HepG2 (cell line): Measurements from ENCODE around the gene CLEC16A. TPM values are rescaled to one million over a fixed set of nuclear protein-coding genes. Genes with fewer than 3 reads are reported as not detected.

Experiments used
- GLI4 ChIP-seq: sonication (generic); formaldehyde crosslinking; IDR thresholded peaks from 2 replicates; pipeline ENCODE4 v1.5.1; 2020; ENCODE audit warnings: missing genetic modification reagents, mild to moderate bottlenecking, moderate library complexity, borderline replicate concordance
- HMGXB3 ChIP-seq: sonication (generic); formaldehyde crosslinking; IDR thresholded peaks from 2 replicates; pipeline ENCODE4 v1.4.0; 2020; ENCODE audit warnings: missing genetic modification reagents, borderline replicate concordance
- HOXA9 ChIP-seq: sonication (generic); formaldehyde crosslinking; IDR thresholded peaks from 2 replicates; pipeline ENCODE4 v1.8.1; 2022; ENCODE audit warnings: missing genetic modification reagents, mild to moderate bottlenecking, moderate library complexity, borderline replicate concordance
- MAFF ChIP-seq: IDR thresholded peaks from 2 replicates; pipeline ENCODE4 v1.6.1; 2011; ENCODE audit warnings: low read depth, low read length, improper control_type of control experiment
- MAZ ChIP-seq, 2 experiments: sonication (generic) in 1 of 2; formaldehyde crosslinking in 1 of 2; IDR thresholded peaks; 2 replicates each; pipeline versions ENCODE4 v1.5.0 to v1.6.1; 2012 to 2020; ENCODE audit warnings: low read depth in 2 of 2, mild to moderate bottlenecking in 2 of 2, borderline replicate concordance in 1 of 2, improper control_type of control experiment in 1 of 2, low read length in 1 of 2, missing genetic modification reagents in 1 of 2, moderate library complexity in 1 of 2
- POGK ChIP-seq: sonication (generic); formaldehyde crosslinking; conservative IDR thresholded peaks from 2 replicates; pipeline ENCODE4 v1.8.0; 2022; ENCODE audit warnings: mild to moderate bottlenecking, moderate library complexity, missing genetic modification reagents
- PRDM15 ChIP-seq: sonication (generic); formaldehyde crosslinking; IDR thresholded peaks from 2 replicates; pipeline ENCODE4 v1.4.0; 2020; ENCODE audit warnings: missing genetic modification reagents
- SATB2 ChIP-seq: sonication (generic); formaldehyde crosslinking; IDR thresholded peaks from 2 replicates; pipeline ENCODE4 v1.5.0; 2020; ENCODE audit warnings: missing genetic modification reagents
- SP1 ChIP-seq, 2 experiments: fragments of 450-650 bp in 1 of 2; sonication (generic) in 1 of 2; formaldehyde crosslinking in 1 of 2; IDR thresholded peaks; 2 replicates each; pipeline versions ENCODE4 v1.4.0 to v1.6.1; 2016 to 2020; ENCODE audit warnings: missing genetic modification reagents in 1 of 2
- XBP1 ChIP-seq: sonication (generic); formaldehyde crosslinking; IDR thresholded peaks from 2 replicates; pipeline ENCODE4 v1.5.0; 2020; ENCODE audit warnings: missing genetic modification reagents
- ZBTB7B ChIP-seq: sonication (generic); formaldehyde crosslinking; IDR thresholded peaks from 2 replicates; pipeline ENCODE4 v1.4.0; 2020; ENCODE audit warnings: missing genetic modification reagents
- ZFP36L2 ChIP-seq: sonication (generic); formaldehyde crosslinking; IDR thresholded peaks from 2 replicates; pipeline ENCODE4 v1.4.0; 2020; ENCODE audit warnings: missing genetic modification reagents
- ZMYM3 ChIP-seq: sonication (generic); formaldehyde crosslinking; IDR thresholded peaks from 2 replicates; pipeline ENCODE4 v1.5.1; 2020; ENCODE audit warnings: mild to moderate bottlenecking, missing genetic modification reagents
- ZNF160 ChIP-seq: sonication (generic); formaldehyde crosslinking; IDR thresholded peaks from 2 replicates; pipeline ENCODE4 v1.8.0; 2022; ENCODE audit warnings: mild to moderate bottlenecking, inconsistent platforms, missing genetic modification reagents
- ZNF331 ChIP-seq: sonication (generic); formaldehyde crosslinking; IDR thresholded peaks from 2 replicates; pipeline ENCODE4 v1.4.0; 2020; ENCODE audit warnings: missing genetic modification reagents
- ZNF530 ChIP-seq: sonication (generic); formaldehyde crosslinking; IDR thresholded peaks from 2 replicates; pipeline ENCODE4 v1.5.0; 2020; ENCODE audit warnings: low read depth, mild to moderate bottlenecking, missing genetic modification reagents
- ZNF597 ChIP-seq: sonication (generic); formaldehyde crosslinking; IDR thresholded peaks from 2 replicates; pipeline ENCODE4 v1.5.0; 2020; ENCODE audit warnings: missing genetic modification reagents
- ZNF619 ChIP-seq: sonication (generic); formaldehyde crosslinking; IDR thresholded peaks from 2 replicates; pipeline ENCODE4 v1.4.0; 2020; ENCODE audit warnings: mild to moderate bottlenecking, missing genetic modification reagents
- polyA plus RNA-seq, 8 experiments: library from polyadenylated mRNA; depleted of rRNA in 3 of 8; stranded (reverse) in 7 of 8; unstranded in 1 of 8; fragments of >200 nt; fragmentation: Illumina TruSeq in 4 of 8; extraction: Trizol in 4 of 8; gene quantifications; 2 replicates each; pipeline versions ENCODE4 v1.2.1 to v1.2.3, GENCODE V29; 2011 to 2016; ENCODE audit warnings: low read depth in 4 of 8, missing spikeins in 1 of 8, mixed read lengths in 1 of 8; ENCODE audit not compliant: insufficient read depth in 1 of 8
- total RNA-seq, 5 experiments: library from RNA; depleted of rRNA; stranded (reverse); fragments of >200 nt; fragmentation: Illumina TruSeq; extraction: Trizol; gene quantifications; 2 replicates each; pipeline ENCODE4 v1.2.3, GENCODE V29; 2016; ENCODE audit warnings: low read depth in 1 of 5

Gene CLEC16A
- total and polyA plus RNA-seq, 2 of the 13 experiments (the other 11 are each of a cell fraction or from before 2014, with no cell fraction given): 8.5 to 10.3 TPM

- TF ChIP-seq MAFF: no peak
- no peak; the same call in 1 of the 2 replicates for TF ChIP-seq HMGXB3 (CRISPR knock-in tag)
- no peak for TF ChIP-seq ZNF597
- no peak for TF ChIP-seq ZFP36L2 (CRISPR knock-in tag)
- peak; percentile 61; the same call in 1 of the 2 replicates for TF ChIP-seq ZMYM3 (CRISPR knock-in tag)
- peak; percentile 78; the same call in 1 of the 2 replicates for TF ChIP-seq POGK (CRISPR knock-in tag)
- peak; percentile 89; the same call in 1 of the 2 replicates for TF ChIP-seq ZNF619
- TF ChIP-seq PRDM15 (CRISPR knock-in tag): no peak
- no peak for TF ChIP-seq ZNF530 (CRISPR knock-in tag)
- TF ChIP-seq ZBTB7B (CRISPR knock-in tag): no peak
- no peak for TF ChIP-seq XBP1 (CRISPR knock-in tag)
- TF ChIP-seq GLI4 (CRISPR knock-in tag): no peak
- TF ChIP-seq MAZ (IDR thresholded peaks at IDR 0.05; ENCODE audit: borderline replicate concordance, low read depth, low read length): 0 out of 2 replicates have a peak, but pooled peaks have one; percentile 17
- no peak; the same call in 1 of the 2 replicates for TF ChIP-seq MAZ (CRISPR knock-in tag; IDR thresholded peaks at IDR 0.05; ENCODE audit: low read depth)
- TF ChIP-seq ZNF160 (CRISPR knock-in tag): no peak
- no peak for TF ChIP-seq SP1 (IDR thresholded peaks at IDR 0.05)
- no peak for TF ChIP-seq SP1 (CRISPR knock-in tag; IDR thresholded peaks at IDR 0.05)
- TF ChIP-seq SATB2: no peak
- TF ChIP-seq ZNF331: peak; percentile 67; the same call in 1 of the 2 replicates
- TF ChIP-seq HOXA9 (CRISPR knock-in tag): no peak
Observed at GRCh38 chr16:10923650-10924214, 20.6 kb upstream of the CLEC16A start (continued).
